ENCODE measurements around the gene HSPA1L.
"Not testable (repeated sequence)": the region's sequence is repeated elsewhere in the genome, so short reads cannot be mapped to it uniquely, and the experiment has no call there.

Gene HSPA1L

GRCh38 chr6:31795616-31796298 lies 19.3 kb downstream of the HSPA1L start, which contains the start of gene VARS1:
Gene VARS1 (minus strand): TSS chr6:31795752. CDS start chr6:31795217, 535 bp downstream.
- TF ChIP-seq, protein P1, sequence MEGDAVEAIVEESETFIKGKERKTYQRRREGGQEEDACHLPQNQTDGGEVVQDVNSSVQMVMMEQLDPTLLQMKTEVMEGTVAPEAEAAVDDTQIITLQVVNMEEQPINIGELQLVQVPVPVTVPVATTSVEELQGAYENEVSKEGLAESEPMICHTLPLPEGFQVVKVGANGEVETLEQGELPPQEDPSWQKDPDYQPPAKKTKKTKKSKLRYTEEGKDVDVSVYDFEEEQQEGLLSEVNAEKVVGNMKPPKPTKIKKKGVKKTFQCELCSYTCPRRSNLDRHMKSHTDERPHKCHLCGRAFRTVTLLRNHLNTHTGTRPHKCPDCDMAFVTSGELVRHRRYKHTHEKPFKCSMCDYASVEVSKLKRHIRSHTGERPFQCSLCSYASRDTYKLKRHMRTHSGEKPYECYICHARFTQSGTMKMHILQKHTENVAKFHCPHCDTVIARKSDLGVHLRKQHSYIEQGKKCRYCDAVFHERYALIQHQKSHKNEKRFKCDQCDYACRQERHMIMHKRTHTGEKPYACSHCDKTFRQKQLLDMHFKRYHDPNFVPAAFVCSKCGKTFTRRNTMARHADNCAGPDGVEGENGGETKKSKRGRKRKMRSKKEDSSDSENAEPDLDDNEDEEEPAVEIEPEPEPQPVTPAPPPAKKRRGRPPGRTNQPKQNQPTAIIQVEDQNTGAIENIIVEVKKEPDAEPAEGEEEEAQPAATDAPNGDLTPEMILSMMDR (IDR thresholded peaks at IDR 0.05; ENCODE audit: extremely low read depth, insufficient read depth, missing control alignments): peak; percentile 96
- in situ Hi-C loops (cut with MboI; ENCODE audit: low pct_unique_long_range_greater_than_20kb, low sequenced_read_pairs, unreplicated experiment): no loop called here
- peak; percentile 98 for DNase-seq (ENCODE audit: low spot score)

DNA sequence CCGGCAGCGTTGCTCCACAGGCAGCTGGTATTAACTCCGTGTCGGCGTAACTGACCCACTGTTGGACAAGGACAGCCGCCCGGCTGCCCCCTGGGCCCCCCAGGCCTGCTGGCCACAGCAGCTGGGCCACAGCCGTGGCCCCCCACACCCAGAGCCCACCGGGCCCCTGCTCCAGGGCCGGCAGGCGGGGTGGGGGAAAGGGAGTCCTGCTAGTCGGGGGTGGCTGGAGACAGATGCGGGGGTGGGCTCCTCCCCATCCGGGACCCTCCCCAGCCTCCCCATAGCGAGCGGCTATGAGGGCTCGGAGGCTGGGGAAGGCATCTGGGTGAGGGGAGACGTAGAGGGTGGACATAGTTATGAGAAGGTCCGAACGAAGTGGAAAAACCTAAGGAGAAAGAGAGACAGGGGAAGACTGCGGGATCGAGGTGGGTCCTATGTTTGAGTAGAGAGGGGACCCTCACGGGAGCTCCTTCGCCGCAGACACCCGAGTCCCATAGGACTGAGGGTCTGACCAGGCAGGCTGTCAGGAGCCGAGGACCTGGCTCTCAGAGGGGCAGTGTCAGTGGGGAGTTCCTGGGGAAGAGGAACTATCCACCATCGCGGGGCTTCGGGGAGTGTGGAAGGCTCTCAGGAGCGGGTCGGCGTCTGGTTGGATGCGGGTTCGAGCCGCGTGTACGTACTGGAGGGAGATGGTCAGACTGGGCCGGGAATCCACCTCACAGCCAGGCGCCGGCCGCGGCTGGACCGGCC lies 20.0 kb downstream of the HSPA1L start:
- in situ Hi-C loops (cut with MboI; ENCODE audit: low pct_unique_long_range_greater_than_20kb, low sequenced_read_pairs, unreplicated experiment): no loop called here
- TF ChIP-seq, protein P1 (IDR thresholded peaks at IDR 0.05; ENCODE audit: extremely low read depth, insufficient read depth, missing control alignments): no peak
- no peak for DNase-seq (ENCODE audit: low spot score)

GRCh38 chr6:31794294-31794865 lies 20.7 kb downstream of the HSPA1L start:
- peak; percentile 44 for DNase-seq (ENCODE audit: low spot score)
- TF ChIP-seq, protein P1 (IDR thresholded peaks at IDR 0.05; ENCODE audit: extremely low read depth, insufficient read depth, missing control alignments): no peak
- in situ Hi-C loops (cut with MboI; ENCODE audit: low pct_unique_long_range_greater_than_20kb, low sequenced_read_pairs, unreplicated experiment): no loop called here

DNA sequence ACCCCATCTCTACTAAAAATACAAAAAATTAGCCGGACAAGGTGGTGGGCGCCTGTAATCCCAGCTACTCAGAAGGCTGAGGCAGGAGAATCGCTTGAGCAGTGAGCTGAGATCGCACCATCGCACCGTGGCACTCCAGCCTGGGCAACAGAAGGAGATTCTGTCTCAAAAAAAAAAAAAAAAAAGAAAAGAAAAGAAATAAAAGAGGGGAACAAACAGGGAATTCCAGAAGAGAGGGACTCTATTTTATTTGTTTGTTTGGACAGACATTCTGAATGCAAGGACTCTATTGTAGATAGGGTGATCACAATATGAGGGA lies 21.2 kb downstream of the HSPA1L start:
- in situ Hi-C loops (cut with MboI; ENCODE audit: low pct_unique_long_range_greater_than_20kb, low sequenced_read_pairs, unreplicated experiment); DNase-seq (ENCODE audit: low spot score): not testable (repeated sequence)

- no peak for DNase-seq (ENCODE audit: low spot score)
- TF ChIP-seq, protein P1 (IDR thresholded peaks at IDR 0.05; ENCODE audit: extremely low read depth, insufficient read depth, missing control alignments): no peak
- in situ Hi-C loops (cut with MboI; ENCODE audit: low pct_unique_long_range_greater_than_20kb, low sequenced_read_pairs, unreplicated experiment): no loop called here
Observed at GRCh38 chr6:31792761-31793171, 22.3 kb downstream of the HSPA1L start.

GRCh38 chr6:31792090-31792374 lies 23.1 kb downstream of the HSPA1L start:
- in situ Hi-C loops (cut with MboI; ENCODE audit: low pct_unique_long_range_greater_than_20kb, low sequenced_read_pairs, unreplicated experiment): no loop called here

More at GRCh38 chr6:31792090-31792374, 23.1 kb downstream of the HSPA1L start:
- TF ChIP-seq, protein P1 (IDR thresholded peaks at IDR 0.05; ENCODE audit: extremely low read depth, insufficient read depth, missing control alignments): no peak
- DNase-seq (ENCODE audit: low spot score): no peak

Measured in GM13977 (cell line).